HepG2 (cell line): ENCODE data around the gene OTOP2. TPM values are rescaled to one million over a fixed set of nuclear protein-coding genes. Genes with fewer than 3 reads are reported as not detected.

Experiments used
- ATAC-seq: fragments of 200-7000 bp; cut with Tn5 transposase; 3 replicates; pipeline ENCODE4 v1.9.1; 2020; ENCODE audit warnings: mild to moderate bottlenecking, moderate library complexity
- BruUV-seq: library from RNA; stranded (reverse); fragments of 400-500 nt; replicated peaks from 2 replicates; lab custom pipeline; 2021; lab: Mats Ljungman, UMichigan
- CTCF ChIA-PET: fragments of 300-600 bp; formaldehyde crosslinking; extraction: SDS; loops from one replicate; lab custom pipeline; 2021; ENCODE audit warnings: low total read pairs, inconsistent platforms, low intra/inter-chr PET ratio; lab: Yijun Ruan, JAX
- POLR2A ChIA-PET: fragments of 350-600 bp; sonication (Branson Sonifier 250); formaldehyde crosslinking; loops from one replicate; lab custom pipeline; 2020; ENCODE audit warnings: antibody characterized with exemption, inconsistent platforms; lab: Yijun Ruan, JAX
- DNase-seq: peaks from one replicate; pipeline ENCODE4 v3.0.0-alpha.2; 2015; ENCODE audit warnings: low spot score
- FAIRE-seq: peaks from 3 replicates; lab custom pipeline; 2011; peaks lifted over from hg19 to GRCh38; lab: Jason Lieb, UNC
- H2AFZ ChIP-seq: one replicate; pipeline ENCODE4 v1.6.1; 2011; ENCODE audit warnings: low read length, inconsistent platforms
- H3K27ac ChIP-seq: fragments of 300-600 bp; 3 replicates; pipeline ENCODE4 v1.8.0; 2011; ENCODE audit warnings: mixed run types, mild to moderate bottlenecking, mixed read lengths, low read length, inconsistent platforms; ENCODE audit not compliant: insufficient read depth; ENCODE audit errors: extremely low read length
- H3K27me3 ChIP-seq, 2 experiments: fragments of 200-600 bp in 1 of 2; 2 replicates in 1 of 2; 3 replicates in 1 of 2; pipeline versions ENCODE4 v1.6.0 to v1.8.0; 2011; ENCODE audit warnings: low read length in 2 of 2, mild to moderate bottlenecking in 2 of 2, moderate library complexity in 2 of 2, inconsistent platforms in 1 of 2; ENCODE audit not compliant: insufficient read depth in 2 of 2, control insufficient read depth in 1 of 2
- H3K36me3 ChIP-seq, 2 experiments: fragments of 200-600 bp in 1 of 2; replicated peaks in 1 of 2; 2 replicates in 1 of 2; 3 replicates in 1 of 2; pipeline versions ENCODE4 v1.5.1 to v1.8.0; 2011; ENCODE audit warnings: low read length in 2 of 2, inconsistent platforms in 1 of 2; ENCODE audit not compliant: insufficient read depth in 2 of 2, control insufficient read depth in 1 of 2
- H3K4me1 ChIP-seq: 2 replicates; pipeline ENCODE4 v1.5.1; 2012; ENCODE audit warnings: low read length, inconsistent platforms; ENCODE audit not compliant: insufficient read depth
- H3K4me2 ChIP-seq: 2 replicates; pipeline ENCODE4 v1.6.0; 2011; ENCODE audit warnings: low read depth, low read length, inconsistent platforms
- H3K4me3 ChIP-seq, 3 experiments: fragments of 200-600 bp in 1 of 3; sonication (generic), shearing (Covaris generic) in 1 of 3; replicated peaks in 1 of 3; 2 replicates each; pipeline ENCODE4 v1.5.1; 2011 to 2016; ENCODE audit warnings: low read length in 3 of 3, inconsistent platforms in 2 of 3, low read depth in 2 of 3, mild to moderate bottlenecking in 2 of 3, control low read depth in 1 of 3, mixed read lengths in 1 of 3; ENCODE audit not compliant: insufficient read depth in 1 of 3
- H3K79me2 ChIP-seq: one replicate; pipeline ENCODE4 v1.6.1; 2011; ENCODE audit warnings: low read length, inconsistent platforms; ENCODE audit not compliant: insufficient read depth
- H3K9ac ChIP-seq: 2 replicates; pipeline ENCODE4 v1.6.0; 2011; ENCODE audit warnings: mild to moderate bottlenecking, low read depth, low read length, inconsistent platforms; ENCODE audit not compliant: insufficient read depth
- H3K9me3 ChIP-seq: 2 replicates; pipeline ENCODE4 v1.5.1; 2012; ENCODE audit warnings: mild to moderate bottlenecking, low read length
- H4K20me1 ChIP-seq: 2 replicates; pipeline ENCODE4 v1.6.0; 2011; ENCODE audit warnings: inconsistent platforms, mild to moderate bottlenecking, low read length, moderate library complexity; ENCODE audit not compliant: insufficient read depth
- EZH2 ChIP-seq: conservative IDR thresholded peaks from 2 replicates; pipeline ENCODE4 v1.6.1; 2012; ENCODE audit warnings: mild to moderate bottlenecking, low read depth, low read length, moderate library complexity
- FOXK2 ChIP-seq: fragments of 450-650 bp; IDR thresholded peaks from 2 replicates; pipeline ENCODE4 v1.6.1; 2016
- GATAD2A ChIP-seq: IDR thresholded peaks from 2 replicates; pipeline ENCODE4 v1.6.1; 2016
- MZF1 ChIP-seq: sonication (generic); formaldehyde crosslinking; IDR thresholded peaks from 2 replicates; pipeline ENCODE4 v1.8.1; 2023; ENCODE audit warnings: mild to moderate bottlenecking, missing genetic modification reagents, borderline replicate concordance
- SP1 ChIP-seq, 2 experiments: fragments of 450-650 bp in 1 of 2; sonication (generic) in 1 of 2; formaldehyde crosslinking in 1 of 2; IDR thresholded peaks; 2 replicates each; pipeline versions ENCODE4 v1.4.0 to v1.6.1; 2016 to 2020; ENCODE audit warnings: missing genetic modification reagents in 1 of 2
- ZNF124 ChIP-seq: sonication (generic); formaldehyde crosslinking; IDR thresholded peaks from 2 replicates; pipeline ENCODE4 v1.4.0; 2020; ENCODE audit warnings: missing genetic modification reagents
- ZNF468 ChIP-seq: sonication (generic); formaldehyde crosslinking; IDR thresholded peaks from 2 replicates; pipeline ENCODE4 v1.8.0; 2022; ENCODE audit warnings: mild to moderate bottlenecking, moderate library complexity, missing genetic modification reagents
- ZNF567 ChIP-seq: sonication (generic); formaldehyde crosslinking; IDR thresholded peaks from 2 replicates; pipeline ENCODE4 v1.8.1; 2023; ENCODE audit warnings: mild to moderate bottlenecking, missing genetic modification reagents, borderline replicate concordance
- WGBS: methylation state at CpG from one replicate; pipeline ENCODE4 v1.1.6; 2017; ENCODE audit warnings: low lambda C conversion rate; 5-methylcytosine and 5-hydroxymethylcytosine counted together
- in situ Hi-C: cut with HindIII; loops from 2 replicates; pipeline ENCODE4 v1.10.0; 2017; ENCODE audit warnings: low pct_unique_long_range_greater_than_20kb; ENCODE audit not compliant: extremely low pct_ligation_motif_present
- intact Hi-C: fragments of 100-400 bp; cut with micrococcal nuclease; formaldehyde crosslinking; loops from one replicate; pipeline ENCODE4 v1.10.0; 2022; ENCODE audit not compliant: unreplicated experiment
- polyA plus RNA-seq, 8 experiments: library from polyadenylated mRNA; depleted of rRNA in 3 of 8; stranded (reverse) in 7 of 8; unstranded in 1 of 8; fragments of >200 nt; fragmentation: Illumina TruSeq in 4 of 8; extraction: Trizol in 4 of 8; gene quantifications; 2 replicates each; pipeline versions ENCODE4 v1.2.1 to v1.2.3, GENCODE V29; 2011 to 2016; ENCODE audit warnings: low read depth in 4 of 8, missing spikeins in 1 of 8, mixed read lengths in 1 of 8; ENCODE audit not compliant: insufficient read depth in 1 of 8
- total RNA-seq, 5 experiments: library from RNA; depleted of rRNA; stranded (reverse); fragments of >200 nt; fragmentation: Illumina TruSeq; extraction: Trizol; gene quantifications; 2 replicates each; pipeline ENCODE4 v1.2.3, GENCODE V29; 2016; ENCODE audit warnings: low read depth in 1 of 5
- TF ChIP-seq, protein P1 (sequence below): IDR thresholded peaks from 2 replicates; pipeline ENCODE4 v1.6.1; 2016; ENCODE audit warnings: missing biosample characterization, missing genetic modification reagents, low read depth
- TF ChIP-seq, protein P2 (sequence below): sonication (generic); formaldehyde crosslinking; IDR thresholded peaks from 2 replicates; pipeline ENCODE4 v1.5.0; 2020; ENCODE audit warnings: missing genetic modification reagents, mild to moderate bottlenecking, borderline replicate concordance

The OTOP2 gene
- total and polyA plus RNA-seq, 2 of the 13 experiments (the other 11 are each of a cell fraction or from before 2014, with no cell fraction given) = not detected

DNA sequence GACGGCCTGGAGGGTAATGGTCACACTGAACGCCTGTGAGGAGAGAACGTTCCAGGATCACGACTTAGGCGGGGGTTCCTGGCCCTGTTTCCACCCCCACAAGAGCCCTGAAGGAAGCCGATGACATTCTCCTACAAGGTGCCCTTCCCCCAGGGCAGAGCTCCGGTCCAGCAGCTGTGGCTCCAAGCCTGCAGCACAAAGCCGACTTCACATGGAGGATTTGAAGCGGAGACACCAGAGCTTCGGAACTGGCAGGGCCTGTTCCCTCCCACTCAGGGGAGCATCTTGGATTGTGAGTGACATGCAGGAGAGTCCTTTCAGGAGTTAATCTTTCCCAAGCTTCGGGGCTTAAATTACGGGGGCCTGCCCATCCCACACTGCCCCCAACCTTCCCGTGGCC is 35.6 kb upstream of the OTOP2 start:
- 25% methylated on average over 13 of the region's 13 CpGs for WGBS
- Histone ChIP-seq H3K4me1 (peaks cover 18% of the 10 kb centered on the region), H3K27ac (no peak overlapping the region), H3K27me3 (peaks cover 15 to 72% of the 10 kb centered on the region in 2 experiments), H3K9ac (no peak overlapping the region), H3K36me3 (no peaks in the 10 kb centered on the region), H4K20me1 (no peaks in the 10 kb centered on the region), H2AFZ (no peak overlapping the region), H3K4me2 (no peak overlapping the region), H3K4me3 (no peak overlapping the region), H3K79me2 (no peaks in the 10 kb centered on the region), H3K9me3 (no peaks in the 10 kb centered on the region)
- TF ChIP-seq ZNF468 (CRISPR knock-in tag) (no peak), EZH2 (0 out of 2 replicates have a peak, but pooled peaks have one; percentile 47)
- intact Hi-C loops (no loop called here), in situ Hi-C loops (no loop called here)
- ChIA-PET CTCF (no interaction called here), POLR2A (no interaction called here)
- DNase-seq (no peak), FAIRE-seq (no peak), ATAC-seq (no peak)
- BruUV-seq = no TSS peak

DNA sequence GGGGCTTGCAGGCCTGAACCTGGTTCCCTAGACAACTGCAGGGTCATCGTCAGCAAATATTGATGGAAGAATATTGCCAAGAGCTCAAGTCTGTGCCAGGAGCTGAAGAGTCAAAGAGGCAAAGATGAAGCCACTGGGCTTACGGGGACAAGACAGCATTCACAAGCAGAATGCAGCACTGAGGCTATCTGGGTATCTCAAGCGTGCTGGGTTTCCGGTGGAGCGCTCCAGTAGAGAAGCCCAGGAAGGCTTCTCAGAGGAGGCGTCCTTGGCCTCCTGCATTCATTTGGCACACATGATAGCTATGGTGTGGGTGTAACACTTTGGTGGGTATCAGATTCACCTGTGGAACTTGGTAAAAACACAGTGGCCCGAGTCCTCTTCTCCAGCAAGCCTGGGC is 33.5 kb upstream of the OTOP2 start:
- ChIA-PET POLR2A (interaction anchor here (0.6 to 2.4 kb wide), 2 partner anchors 18 to 684 kb away, joined by 3 to 10 read pairs; partner anchors contain the start of gene FDXR), CTCF (no interaction called here)
- Histone ChIP-seq H3K9me3 (no peaks in the 10 kb centered on the region), H3K9ac (no peak overlapping the region), H2AFZ (no peak overlapping the region), H3K4me3 (no peak overlapping the region), H3K4me1 (peaks cover 26% of the 10 kb centered on the region), H3K27me3 (peaks cover 12 to 77% of the 10 kb centered on the region in 2 experiments), H3K79me2 (no peaks in the 10 kb centered on the region), H3K4me2 (no peak overlapping the region), H3K27ac (no peak overlapping the region), H4K20me1 (no peaks in the 10 kb centered on the region), H3K36me3 (no peaks in the 10 kb centered on the region)
- FAIRE-seq = no peak
- ATAC-seq = no peak
- in situ Hi-C loops (no loop called here), intact Hi-C loops (no loop called here)
- no TSS peak for BruUV-seq
- WGBS = 69% methylated on average over 6 of the region's 7 CpGs
- TF ChIP-seq ZNF124 (CRISPR knock-in tag) (no peak), MZF1 (CRISPR knock-in tag) (no peak), GATAD2A (no peak), FOXK2 (no peak), ZNF567 (CRISPR knock-in tag) (no peak), SP1 (IDR thresholded peaks at IDR 0.05) (no peak), SP1 (CRISPR knock-in tag; IDR thresholded peaks at IDR 0.05) (no peak)
- TF ChIP-seq, protein P1, sequence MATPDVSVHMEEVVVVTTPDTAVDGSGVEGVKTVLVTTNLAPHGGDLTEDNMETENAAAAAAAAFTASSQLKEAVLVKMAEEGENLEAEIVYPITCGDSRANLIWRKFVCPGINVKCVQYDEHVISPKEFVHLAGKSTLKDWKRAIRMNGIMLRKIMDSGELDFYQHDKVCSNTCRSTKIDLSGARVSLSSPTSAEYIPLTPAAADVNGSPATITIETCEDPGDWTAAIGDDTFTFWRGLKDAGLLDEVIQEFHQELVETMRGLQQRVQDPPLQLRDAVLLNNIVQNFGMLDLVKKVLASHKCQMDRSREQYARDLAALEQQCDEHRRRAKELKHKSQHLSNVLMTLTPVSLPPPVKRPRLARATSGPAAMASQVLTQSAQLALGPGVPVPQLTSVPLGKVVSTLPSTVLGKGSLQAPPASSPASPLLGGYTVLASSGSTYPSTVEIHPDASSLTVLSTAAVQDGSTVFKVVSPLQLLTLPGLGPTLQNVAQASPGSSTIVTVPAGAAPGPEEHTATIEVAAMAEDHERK (CRISPR knock-in tag) = no peak
- TF ChIP-seq, protein P2, sequence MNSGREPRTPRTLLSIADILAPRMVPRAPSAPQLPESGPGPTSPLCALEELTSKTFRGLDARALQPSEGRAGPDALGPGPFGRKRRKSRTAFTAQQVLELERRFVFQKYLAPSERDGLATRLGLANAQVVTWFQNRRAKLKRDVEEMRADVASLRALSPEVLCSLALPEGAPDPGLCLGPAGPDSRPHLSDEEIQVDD = no peak
- no peak for DNase-seq
